GM21381 (cell line): ENCODE measurements around the gene CCNL2.
"Not testable (repeated sequence)": the region's sequence is repeated elsewhere in the genome, so short reads cannot be mapped to it uniquely, and the experiment has no call there.

Experiments used
- ATAC-seq: cut with Tn5 transposase; IDR thresholded peaks from one replicate; pipeline ENCODE4 v1.9.1; 2021; ENCODE audit warnings: mild to moderate bottlenecking, moderate library complexity; ENCODE audit not compliant: unreplicated experiment

Gene CCNL2

DNA sequence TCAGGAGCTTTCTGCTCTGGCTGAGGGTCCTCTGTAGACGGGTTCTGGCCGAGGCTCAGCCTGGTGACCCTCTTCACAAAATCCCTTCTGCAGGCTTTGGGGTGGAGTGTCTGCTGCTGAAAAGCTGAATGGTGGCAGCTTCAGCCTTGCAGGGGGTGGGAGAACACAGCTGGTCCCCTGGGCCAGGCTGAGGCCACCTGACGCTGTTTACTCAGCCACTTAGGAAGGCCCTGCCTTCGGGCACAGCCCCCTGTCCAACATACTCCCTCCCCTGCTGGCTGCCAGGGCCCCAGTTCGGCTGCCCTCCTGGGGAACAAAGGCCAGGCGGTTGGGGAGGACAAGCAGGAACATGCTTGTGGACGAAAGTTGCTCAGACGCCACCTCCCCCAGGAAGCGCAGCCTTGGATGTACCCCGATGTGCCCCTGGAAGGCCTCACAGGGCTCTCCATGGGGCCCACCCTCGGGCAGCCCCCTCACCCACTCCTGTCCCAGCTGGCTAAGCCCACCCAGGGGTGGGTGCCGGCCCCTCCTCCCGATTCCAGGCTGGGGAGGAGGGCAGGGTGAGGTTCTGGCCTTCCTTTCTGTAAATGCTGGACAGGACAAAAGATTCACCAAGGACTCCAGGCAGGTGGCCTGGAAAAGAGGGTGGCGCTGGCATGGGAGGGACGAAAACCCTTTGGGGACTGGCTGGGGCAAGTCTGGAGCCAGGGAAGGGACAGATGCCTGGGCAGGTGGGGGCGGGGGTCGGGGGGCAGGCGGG is 22.2 kb upstream of the CCNL2 start, which contains the start of gene ANKRD65:
Gene ANKRD65, minus strand, starts transcription at position 130 of the 760 bp plus-strand sequence. CDS start 271 bp downstream, outside the sequence.
- no peak for ATAC-seq

DNA sequence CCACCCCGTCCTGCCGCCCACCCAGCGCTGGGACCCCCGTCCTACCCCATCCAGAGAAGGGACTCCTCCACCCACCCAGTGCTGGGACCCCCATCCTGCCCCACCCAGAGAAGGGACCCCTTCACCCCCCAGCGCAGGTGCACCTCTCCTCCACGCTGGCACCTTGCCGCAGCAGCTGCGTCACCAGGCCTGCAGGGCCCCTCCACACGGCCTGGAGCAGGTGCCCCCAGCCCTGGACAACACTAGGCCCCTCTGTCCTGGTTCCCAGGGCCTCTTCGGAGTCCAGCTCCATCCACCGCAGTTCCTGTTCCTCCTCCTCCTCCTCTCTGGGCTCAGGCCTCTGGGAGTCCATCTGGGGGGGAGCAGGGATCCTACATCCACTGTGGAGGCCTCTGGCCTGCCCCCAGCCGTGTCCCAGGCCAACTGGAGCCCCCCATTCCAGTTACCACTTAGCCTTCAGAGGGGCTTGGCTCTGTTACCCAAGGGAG is 21.6 kb upstream of the CCNL2 start:
- ATAC-seq: no peak

DNA sequence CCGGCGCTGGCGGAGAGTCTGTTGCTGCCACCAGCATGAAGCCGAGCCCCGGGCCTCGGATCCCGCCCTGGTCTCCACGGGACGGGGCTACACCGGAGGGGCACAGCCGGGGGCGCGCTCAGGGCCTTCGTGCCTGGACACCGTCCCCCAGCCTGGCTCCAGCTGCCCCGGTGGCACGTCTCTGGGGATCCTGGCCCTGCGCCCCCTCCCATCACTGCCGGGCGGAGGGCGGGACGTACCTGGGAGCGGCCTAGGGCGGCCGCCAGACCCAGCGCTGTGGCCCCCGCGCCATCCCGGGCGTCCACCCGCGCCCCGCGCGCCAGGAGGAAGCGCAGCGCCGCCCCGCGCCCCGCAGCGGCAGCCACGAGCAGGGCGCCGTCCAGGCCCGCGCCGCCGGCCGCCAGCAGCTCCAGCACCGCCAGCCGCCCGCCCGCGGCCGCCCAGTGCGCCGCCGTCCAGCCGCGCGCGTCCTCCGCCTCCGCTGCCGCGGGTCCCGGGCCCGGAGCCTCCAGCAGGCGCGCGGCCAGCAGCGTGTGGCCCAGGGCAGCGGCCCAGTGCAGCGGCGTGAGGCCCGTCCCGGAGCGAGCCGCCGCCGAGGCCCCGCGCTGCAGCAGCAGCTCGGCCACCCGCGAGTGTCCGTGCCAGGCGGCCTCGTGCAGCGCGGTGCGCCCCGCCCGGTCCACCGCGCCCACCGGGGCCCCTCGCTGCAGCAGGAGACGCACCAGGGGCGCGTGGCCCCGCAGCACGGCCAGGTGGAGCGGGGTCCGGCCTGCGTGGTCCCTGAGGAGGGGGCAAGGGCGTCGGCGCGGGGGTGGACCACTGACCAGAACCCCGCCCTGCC is 20.9 kb upstream of the CCNL2 start:
- ATAC-seq: no peak

DNA sequence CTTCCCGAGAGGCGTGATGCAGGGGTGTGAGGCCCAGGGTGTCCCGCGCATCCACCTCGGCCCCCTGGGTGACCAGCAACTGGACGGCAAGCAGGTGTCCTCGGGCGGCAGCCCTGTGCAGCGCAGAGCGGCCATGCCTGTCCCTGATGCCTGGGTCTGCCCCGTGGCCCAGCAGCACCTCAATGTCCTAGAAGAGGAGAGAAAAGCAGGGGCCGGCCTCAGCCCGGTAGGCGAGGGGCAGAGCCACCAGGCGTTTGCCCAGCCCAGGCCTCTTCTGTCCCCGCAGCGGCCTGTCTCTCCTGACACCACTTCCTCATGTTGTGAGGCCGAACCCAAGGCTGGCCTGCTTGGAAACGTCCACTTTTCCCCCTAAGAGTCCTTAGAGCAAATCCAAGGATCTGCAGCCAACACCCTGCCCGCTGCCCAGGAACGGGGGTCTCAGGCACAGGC is 20.3 kb upstream of the CCNL2 start:
- no peak for ATAC-seq

DNA sequence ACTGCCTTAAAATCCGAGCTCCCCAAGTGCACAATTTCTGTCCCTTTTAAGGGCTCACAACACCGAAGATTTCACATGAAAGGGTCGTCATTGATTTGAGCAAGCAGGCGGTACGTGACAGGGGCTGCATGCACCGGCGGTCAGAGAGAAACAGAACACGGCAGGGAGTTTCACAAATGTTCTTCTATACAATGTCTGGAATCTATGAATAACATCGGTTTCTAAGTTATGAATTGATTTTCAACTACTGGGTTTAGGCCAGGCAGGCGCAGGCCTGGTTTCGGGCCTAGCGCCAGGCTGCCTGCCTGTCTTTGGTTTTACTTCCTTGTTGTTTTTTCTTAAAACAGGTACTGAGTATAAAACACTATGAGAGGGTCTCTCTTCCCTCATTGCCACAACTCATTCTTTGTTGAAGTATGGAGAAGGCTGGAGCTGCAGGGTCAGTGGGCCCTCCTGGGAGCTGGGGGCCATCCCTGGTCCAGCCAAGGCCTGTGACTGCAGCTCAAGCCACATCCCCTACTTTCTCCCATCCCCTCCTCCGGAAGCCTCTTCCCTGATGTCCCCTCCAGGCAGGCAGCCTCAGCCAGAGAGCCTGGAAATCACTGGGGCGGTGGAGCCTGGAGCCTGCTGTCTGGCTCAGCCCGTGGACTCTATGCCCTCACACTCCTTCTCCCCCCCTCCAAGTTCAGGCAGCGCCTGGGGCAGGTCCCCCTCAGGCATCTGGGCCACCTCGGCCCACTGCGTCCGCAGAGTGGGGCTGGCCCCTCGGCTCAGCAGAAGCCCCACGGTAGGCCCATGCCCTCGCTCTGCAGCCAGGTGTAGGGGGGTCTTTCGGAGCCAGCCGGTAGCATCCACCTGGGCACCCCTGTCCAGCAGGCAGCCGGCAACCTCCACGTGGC is 19.6 kb upstream of the CCNL2 start:
- no peak for ATAC-seq

DNA sequence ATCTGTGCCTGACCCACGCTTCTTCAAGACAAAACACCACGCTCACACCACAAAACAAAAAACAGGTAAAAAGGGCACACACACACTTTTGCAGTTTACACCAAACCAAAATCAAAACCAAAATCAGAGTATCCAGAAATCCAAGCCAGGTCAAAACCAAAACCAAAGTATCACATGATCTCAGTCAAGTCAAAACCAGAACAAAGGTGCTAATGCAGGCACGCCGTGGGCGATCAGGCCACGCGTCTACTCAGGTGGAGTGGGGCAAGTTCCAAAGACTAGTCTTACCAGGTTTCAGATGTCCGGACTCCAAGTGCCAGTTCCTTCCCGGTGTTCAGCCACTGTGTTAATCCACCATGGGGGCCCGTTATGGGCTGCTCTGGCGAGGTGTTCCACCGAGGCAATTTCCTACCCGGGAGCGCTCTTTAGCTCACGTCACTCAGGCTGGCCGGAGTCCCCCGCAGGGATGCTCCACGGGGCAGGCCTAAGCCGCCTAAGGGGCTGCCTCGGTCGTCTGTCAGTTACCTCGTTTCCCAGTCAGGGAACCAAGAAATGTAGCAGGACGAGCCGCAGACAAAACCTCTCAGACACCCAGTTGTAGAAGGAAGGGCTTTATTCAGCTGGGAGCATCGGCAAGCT is 18.8 kb upstream of the CCNL2 start:
- not testable (repeated sequence) for ATAC-seq

DNA sequence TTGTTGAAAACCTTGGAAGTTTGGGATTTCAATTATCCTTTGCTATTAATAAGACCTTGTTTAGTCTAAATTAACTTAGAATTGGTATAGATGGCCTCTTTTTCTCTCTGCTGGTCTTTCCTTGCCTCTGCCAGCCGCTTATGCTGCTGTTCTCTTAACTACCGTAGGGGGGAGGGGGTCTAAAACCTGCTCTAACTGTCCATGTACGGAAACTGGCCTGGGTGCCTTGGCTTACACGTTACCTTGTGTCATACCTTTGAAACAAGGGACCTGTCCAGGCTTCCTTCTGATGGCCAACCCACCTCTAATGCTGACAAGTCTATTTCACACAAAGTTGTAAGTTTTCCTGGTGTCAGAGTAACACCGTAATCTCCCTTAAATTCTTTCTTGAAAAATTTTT is 18.3 kb upstream of the CCNL2 start:
- ATAC-seq: not testable (repeated sequence)

DNA sequence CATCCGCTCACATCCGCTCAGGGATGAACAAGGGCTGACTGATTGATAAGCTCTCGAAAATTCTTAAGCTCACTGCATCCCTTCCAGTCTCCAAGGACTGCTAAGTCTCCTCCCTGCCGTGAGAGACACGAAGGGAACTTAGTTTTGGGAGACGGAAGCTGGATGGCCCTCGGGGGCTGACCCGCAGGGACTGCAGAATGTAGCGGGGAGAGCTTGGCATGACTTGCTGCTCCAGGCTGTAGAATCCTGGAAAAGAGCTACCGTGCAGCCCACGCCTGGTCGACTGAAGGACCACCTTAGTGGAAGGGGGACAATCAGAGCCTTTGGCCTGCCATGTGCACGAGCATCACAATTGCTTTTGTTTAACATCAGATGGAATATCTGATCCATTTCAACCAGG is 16.6 kb upstream of the CCNL2 start:
- ATAC-seq: no peak

DNA sequence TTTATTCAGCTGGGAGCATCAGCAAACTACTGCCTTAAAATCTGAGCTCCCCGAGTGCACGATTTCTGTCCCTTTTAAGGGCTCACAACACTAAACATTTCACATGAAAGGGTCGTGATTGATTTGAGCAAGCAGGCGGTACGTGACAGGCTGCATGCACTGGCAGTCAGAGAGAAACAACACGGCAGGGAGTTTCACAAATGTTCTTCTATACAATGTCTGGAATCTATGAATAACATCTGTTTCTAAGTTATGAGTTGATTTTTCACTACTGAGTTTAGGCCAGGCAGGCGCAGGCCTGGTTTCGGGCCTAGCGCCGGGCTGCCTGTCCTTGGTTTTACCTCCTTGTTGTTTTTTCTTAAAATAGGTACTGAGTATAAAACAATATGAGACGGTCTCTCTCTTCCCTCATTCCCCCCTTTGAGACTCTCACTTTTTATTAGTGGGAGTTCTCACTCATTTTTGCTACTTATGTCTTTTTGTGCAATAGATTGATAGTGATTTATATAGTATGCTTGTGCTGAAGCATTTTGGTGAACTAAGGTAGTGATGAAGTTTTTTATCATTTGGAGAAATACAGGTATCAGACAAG is 13.3 kb upstream of the CCNL2 start:
- ATAC-seq: not testable (repeated sequence)

DNA sequence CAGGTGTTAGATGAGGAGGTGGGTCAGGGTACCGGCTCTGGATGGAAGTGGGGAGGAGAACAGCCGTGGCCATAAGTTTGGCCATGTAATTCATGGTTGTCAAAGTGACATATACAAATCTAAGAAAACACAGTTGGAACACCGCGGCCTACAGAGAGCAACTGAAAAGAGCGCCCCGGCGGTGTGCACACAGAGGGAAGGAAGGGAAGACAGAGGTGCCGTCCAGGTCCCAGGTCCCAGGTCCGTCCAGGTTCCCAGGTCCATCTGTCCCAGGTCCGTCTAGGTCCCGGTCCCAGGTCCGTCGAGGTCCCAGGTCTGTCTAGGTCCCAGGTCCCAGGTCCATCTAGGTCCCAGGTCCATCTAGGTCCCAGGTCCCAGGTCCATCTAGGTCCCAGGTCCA is 12.5 kb upstream of the CCNL2 start:
- no peak for ATAC-seq

DNA sequence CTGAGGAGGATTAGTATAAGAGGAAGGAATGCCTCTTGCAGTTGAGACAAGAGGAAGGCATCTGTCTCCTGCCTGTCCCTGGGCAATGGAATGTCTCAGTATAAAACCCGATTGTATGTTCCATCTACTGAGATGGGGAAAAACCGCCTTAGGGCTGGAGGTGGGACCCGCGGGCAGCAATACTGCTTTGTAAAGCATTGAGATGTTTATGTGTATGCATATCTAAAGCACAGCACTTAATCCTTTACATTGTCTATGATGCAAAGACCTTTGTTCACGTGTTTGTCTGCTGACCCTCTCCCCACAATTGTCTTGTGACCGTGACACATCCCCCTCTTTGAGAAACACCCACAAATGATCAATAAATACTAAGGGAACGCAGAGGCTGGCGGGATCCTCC is 11.1 kb upstream of the CCNL2 start:
- ATAC-seq: not testable (repeated sequence)

DNA sequence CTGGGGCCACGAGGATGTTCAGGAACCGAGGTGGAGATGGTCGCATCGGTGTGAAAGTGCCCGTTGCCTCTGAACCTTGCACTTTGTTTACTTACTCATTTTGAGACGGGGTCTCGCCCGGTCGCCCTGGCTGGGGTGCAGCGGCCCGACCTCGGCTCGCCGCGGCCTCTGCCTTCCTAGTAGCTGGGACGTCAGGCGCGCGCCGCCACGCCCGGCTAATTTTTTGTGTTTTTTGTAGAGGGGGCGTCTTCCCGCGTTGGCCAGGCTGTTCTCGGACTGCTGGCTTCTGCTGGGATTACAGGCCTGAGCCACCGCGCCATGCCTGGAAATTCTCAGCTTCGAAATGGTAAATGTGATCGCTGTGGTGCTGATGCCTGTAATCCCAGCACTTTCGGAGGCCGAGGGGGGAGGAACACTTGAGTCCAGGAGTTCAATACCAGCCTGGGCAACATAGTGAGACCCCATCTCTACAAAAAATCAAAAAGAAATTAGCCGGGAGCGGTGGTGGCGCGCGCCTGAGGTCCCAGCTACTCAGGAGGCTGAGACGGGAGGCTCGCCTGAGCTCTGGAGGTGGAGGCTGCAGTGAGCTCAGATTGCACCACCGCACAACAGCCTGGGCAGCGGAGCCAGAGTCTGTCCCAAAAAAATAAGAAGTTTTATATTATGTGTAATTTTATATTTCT is 8.6 kb upstream of the CCNL2 start:
- peak; percentile 24 for ATAC-seq

DNA sequence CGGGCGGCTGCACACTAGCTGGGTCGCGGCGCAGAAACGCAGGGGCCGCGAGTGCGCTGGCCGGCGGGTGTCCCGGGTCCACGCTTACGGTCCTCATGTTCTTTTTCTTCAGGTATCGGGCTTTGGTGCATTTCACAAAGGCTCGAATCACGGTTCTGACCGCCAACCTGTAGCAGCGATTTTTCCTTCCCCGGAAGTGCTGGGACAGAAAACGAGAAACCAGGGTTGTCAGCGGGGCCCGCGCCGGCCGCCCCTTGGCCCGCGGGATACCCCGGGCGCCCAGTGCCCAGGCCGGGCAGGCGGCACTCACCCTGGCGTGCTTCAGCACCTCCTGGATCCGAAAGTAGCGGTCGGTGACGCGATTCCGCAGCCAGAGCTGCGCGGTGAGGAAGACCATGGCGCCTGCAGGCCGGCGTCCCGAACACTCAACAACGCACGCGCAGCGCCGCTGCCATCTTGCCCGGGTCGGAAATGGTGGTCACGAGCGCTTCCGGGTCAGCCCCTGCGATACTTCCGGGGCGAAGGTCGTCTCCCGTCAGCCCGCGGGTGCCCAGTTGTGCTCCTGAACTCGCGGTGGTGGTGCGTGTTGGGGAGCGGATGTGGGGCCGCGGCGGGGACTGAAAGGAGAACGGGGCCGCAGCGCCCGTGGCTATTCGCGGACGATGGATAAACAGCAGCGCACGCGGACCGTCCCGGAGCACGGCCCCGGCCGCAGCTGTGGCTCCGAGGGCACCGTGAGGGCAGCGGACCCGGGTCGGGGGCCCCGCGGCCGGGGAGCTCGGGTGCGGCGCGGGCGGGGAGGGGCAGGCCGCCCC is 7.9 kb upstream of the CCNL2 start, which contains the start of gene MRPL20:
Gene MRPL20, minus strand, starts transcription at position 473 of the 815 bp plus-strand sequence. Its CDS starts 76 bp downstream, at position 397.
- peak; percentile 96 for ATAC-seq

DNA sequence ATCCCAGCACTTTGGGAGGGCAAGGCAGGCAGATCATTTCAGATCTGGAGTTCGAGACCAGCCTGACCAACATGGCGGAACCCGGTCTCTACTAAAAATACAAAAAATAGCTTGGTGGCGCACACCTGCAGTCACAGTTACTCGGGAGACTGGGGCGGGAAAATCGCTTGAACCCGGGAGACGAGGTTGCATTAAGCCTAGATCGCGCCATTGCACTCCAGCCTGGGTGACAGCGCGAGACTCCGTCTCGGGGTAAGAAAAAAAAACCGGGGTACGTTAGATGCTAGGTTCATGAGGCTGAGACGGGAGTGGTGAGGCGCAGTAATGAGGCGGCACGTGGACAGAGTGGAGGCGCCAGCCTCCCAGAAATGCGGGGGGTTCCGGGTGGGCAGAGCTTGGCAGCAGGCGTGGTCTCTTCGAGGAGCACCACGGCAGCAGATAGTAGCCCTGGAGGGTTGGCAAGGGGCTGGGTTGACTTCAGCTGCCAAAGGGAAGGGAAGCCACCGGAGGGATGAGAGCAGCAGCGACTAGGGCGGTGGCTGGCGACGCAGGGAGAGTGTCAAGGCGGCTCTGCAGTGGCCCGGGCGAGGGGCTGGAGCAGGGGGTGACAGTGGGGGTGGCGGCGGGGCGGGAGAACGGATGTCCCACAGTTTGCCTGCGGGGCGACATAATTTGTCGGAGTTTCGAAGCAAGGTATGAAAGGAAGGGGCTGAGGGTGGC is 7.1 kb upstream of the CCNL2 start:
- ATAC-seq: no peak

DNA sequence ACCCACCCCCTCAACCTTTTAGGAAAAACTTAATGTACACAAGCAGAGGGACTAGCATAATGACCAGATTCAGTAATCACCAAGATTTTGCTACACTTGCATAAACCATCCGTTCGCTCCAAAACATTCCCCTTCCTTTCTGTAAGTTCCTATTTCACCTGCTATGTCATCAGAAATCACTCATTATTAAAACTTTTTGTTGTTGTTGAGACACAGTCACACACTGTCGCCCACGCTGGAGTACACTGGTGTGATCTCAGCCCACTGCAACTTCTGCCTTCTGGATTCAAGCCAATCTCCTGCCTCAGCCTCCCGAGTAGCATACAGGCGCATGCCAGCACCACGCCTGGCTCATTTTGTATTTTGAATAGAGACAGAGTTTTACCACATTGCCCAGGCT is 4.5 kb upstream of the CCNL2 start:
- ATAC-seq: no peak

DNA sequence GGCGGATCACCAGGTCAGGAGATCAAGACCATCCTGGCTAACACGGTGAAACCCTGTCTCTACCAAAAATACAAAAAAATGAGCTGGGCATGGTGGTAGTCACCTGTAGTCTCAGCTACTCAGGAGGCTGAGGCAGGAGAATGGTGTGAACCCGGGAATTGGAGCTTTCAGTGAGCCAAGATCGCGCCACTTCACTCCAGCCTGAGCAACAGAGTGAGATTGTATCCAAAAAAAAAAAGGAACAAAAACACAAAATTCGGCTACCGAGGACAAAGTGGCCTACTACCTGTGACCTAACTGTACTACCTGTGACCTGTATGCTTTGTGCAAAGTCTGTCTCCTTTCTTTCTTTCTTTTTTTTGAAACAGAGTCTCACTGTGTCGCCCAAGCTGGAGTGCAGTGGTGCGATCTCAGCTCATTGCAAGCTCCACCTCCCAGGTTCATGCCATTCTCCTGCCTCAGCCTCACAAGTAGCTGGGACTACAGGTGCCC is 3.8 kb upstream of the CCNL2 start:
- not testable (repeated sequence) for ATAC-seq

DNA sequence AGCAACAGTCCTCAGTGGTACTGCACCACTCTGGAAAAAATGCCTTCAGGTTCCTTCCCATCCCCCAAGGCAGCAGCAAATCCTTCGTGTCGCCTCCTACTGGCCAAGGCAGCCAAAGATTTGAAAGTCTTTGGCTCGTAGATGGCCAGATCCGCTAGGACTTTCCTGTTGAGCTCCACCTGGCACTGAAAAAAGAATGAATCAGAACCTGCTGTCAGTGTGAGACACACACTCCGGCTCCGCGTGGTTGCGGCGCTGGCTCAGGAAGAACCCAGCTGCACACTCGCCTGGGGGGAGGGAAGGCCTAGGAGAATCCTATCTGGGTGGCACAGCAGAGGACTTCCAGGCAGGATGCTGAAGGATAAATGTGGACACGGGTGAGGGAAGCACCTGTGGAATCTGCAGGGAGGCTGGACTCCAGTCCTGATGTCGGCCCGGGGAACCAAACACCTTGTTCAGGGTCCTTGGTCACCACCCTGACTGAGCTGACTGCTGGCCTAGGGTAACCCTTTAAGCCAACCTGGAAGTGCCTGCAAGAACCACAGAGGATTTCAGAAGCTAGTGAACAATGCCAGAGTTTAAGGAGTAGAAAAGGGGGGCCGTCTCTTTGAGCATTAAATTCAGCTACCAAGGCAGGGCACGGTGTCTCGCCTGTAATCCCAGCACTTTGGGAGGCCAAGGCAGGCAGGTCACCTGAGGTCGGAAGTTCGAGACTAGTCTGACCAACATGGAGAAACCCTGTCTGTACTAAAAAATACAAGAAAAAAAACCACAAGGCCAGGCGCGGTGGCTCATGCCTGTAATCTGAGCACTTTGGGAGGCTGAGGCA is 3.2 kb upstream of the CCNL2 start:
- no peak for ATAC-seq
